ENCODE results near the gene SSNA1.
A peak's percentile ranks its signal among the peaks of the same experiment; 100 is the strongest.

Gene SSNA1

GRCh38 chr9:137219757-137220316 is 31.4 kb downstream of the SSNA1 start:
- H3K4me3 Mint-ChIP-seq: peak overlapping the region; percentile 35
- no peaks in the 10 kb centered on the region for H3K9me3 Mint-ChIP-seq
- peaks cover 5% of the 10 kb centered on the region for H3K4me1 Mint-ChIP-seq
- no peaks in the 10 kb centered on the region for H3K36me3 Mint-ChIP-seq
- ATAC-seq (ENCODE audit: low read depth): no peak
- H3K27ac Mint-ChIP-seq: no peak overlapping the region
- peaks cover 4% of the 10 kb centered on the region for H3K27me3 Mint-ChIP-seq
- DNase-seq (ENCODE audit: low spot score in 2 of 2): no peak

- H3K9me3 Mint-ChIP-seq: no peaks in the 10 kb centered on the region
- H3K4me1 Mint-ChIP-seq: peaks cover 5% of the 10 kb centered on the region
- H3K4me3 Mint-ChIP-seq: peak overlapping the region; percentile 68
- peaks cover 4% of the 10 kb centered on the region for H3K27me3 Mint-ChIP-seq
- ATAC-seq (ENCODE audit: low read depth) (no peak), DNase-seq (ENCODE audit: low spot score in 2 of 2) (no peak)
- H3K27ac Mint-ChIP-seq: no peak overlapping the region
- no peaks in the 10 kb centered on the region for H3K36me3 Mint-ChIP-seq
These were observed 32.0 kb downstream of the SSNA1 start for GRCh38 chr9:137220317-137221094.

GRCh38 chr9:137221095-137221505 is 32.6 kb downstream of the SSNA1 start:
- no peaks in the 10 kb centered on the region for H3K9me3 Mint-ChIP-seq
- H3K4me1 Mint-ChIP-seq: peaks cover 5% of the 10 kb centered on the region
- H3K36me3 Mint-ChIP-seq: no peaks in the 10 kb centered on the region
- no peak overlapping the region for H3K27ac Mint-ChIP-seq
- H3K27me3 Mint-ChIP-seq: peaks cover 4% of the 10 kb centered on the region
- no peak for DNase-seq (ENCODE audit: low spot score in 2 of 2)
- ATAC-seq (ENCODE audit: low read depth): no peak
- H3K4me3 Mint-ChIP-seq: peak overlapping the region; percentile 68

- H3K4me3 Mint-ChIP-seq: no peak overlapping the region
- ATAC-seq (ENCODE audit: low read depth) (no peak), DNase-seq (ENCODE audit: low spot score in 2 of 2) (no peak)
- H3K27me3 Mint-ChIP-seq: peaks cover 4% of the 10 kb centered on the region
- no peaks in the 10 kb centered on the region for H3K9me3 Mint-ChIP-seq
- no peak overlapping the region for H3K27ac Mint-ChIP-seq
- no peaks in the 10 kb centered on the region for H3K36me3 Mint-ChIP-seq
- peaks cover 5% of the 10 kb centered on the region for H3K4me1 Mint-ChIP-seq
These were observed 33.1 kb downstream of the SSNA1 start for GRCh38 chr9:137221506-137222111.

GRCh38 chr9:137222190-137223077 is 34.0 kb downstream of the SSNA1 start, which contains the start of gene RNF208:
TSS of gene RNF208 (minus strand) at chr9:137222240. CDS start at chr9:137221212, 1,028 bp downstream.
- Mint-ChIP-seq H3K36me3 (no peaks in the 10 kb centered on the region), H3K9me3 (no peaks in the 10 kb centered on the region), H3K27ac (peak within 1 kb of the TSS; percentile 75), H3K4me1 (peaks cover 5% of the 10 kb centered on the region), H3K27me3 (peaks cover 4% of the 10 kb centered on the region), H3K4me3 (peak within 1 kb of the TSS; percentile 89)
- no peak for DNase-seq (ENCODE audit: low spot score in 2 of 2)
- no peak for ATAC-seq (ENCODE audit: low read depth)

- ATAC-seq (ENCODE audit: low read depth) (peak; percentile 87), DNase-seq (ENCODE audit: low spot score in 2 of 2) (peak; percentile 95 to 96)
- Mint-ChIP-seq H3K4me3 (peak overlapping the region; percentile 89), H3K27me3 (peaks cover 6% of the 10 kb centered on the region), H3K27ac (peak overlapping the region; percentile 75), H3K9me3 (no peaks in the 10 kb centered on the region), H3K36me3 (peaks cover 2% of the 10 kb centered on the region), H3K4me1 (peaks cover 7% of the 10 kb centered on the region)
These were observed 34.8 kb downstream of the SSNA1 start for GRCh38 chr9:137223078-137223970.

GRCh38 chr9:137224830-137225694 is 36.6 kb downstream of the SSNA1 start, which contains the start of gene CYSRT1:
TSS of gene CYSRT1 (plus strand) at chr9:137225174. CDS start at chr9:137225622, 448 bp downstream.
- DNase-seq (ENCODE audit: low spot score in 2 of 2): no peak
- peaks cover 7% of the 10 kb centered on the region for H3K27me3 Mint-ChIP-seq
- H3K4me1 Mint-ChIP-seq: peaks cover 7% of the 10 kb centered on the region
- no peak within 1 kb of the TSS for H3K27ac Mint-ChIP-seq
- no peaks in the 10 kb centered on the region for H3K9me3 Mint-ChIP-seq
- ATAC-seq (ENCODE audit: low read depth): no peak
- peaks cover 2% of the 10 kb centered on the region for H3K36me3 Mint-ChIP-seq
- peak within 1 kb of the TSS; percentile 89 for H3K4me3 Mint-ChIP-seq

GRCh38 chr9:137225699-137226331 is 37.3 kb downstream of the SSNA1 start:
- H3K27me3 Mint-ChIP-seq: peaks cover 5% of the 10 kb centered on the region
- DNase-seq (ENCODE audit: low spot score in 2 of 2) (no peak), ATAC-seq (ENCODE audit: low read depth) (no peak)
- H3K4me3 Mint-ChIP-seq: no peak overlapping the region
- H3K4me1 Mint-ChIP-seq: peaks cover 7% of the 10 kb centered on the region
- H3K9me3 Mint-ChIP-seq: no peaks in the 10 kb centered on the region
- peaks cover 2% of the 10 kb centered on the region for H3K36me3 Mint-ChIP-seq
- H3K27ac Mint-ChIP-seq: no peak overlapping the region

GRCh38 chr9:137226338-137227053 is 38.0 kb downstream of the SSNA1 start:
- H3K27me3 Mint-ChIP-seq: peaks cover 4% of the 10 kb centered on the region
- no peak for DNase-seq (ENCODE audit: low spot score in 2 of 2)

GRCh38 chr9:137227054-137227852 is 38.8 kb downstream of the SSNA1 start, which contains the start of gene RNF224:
TSS of gene RNF224 (plus strand) at chr9:137227502. CDS start at chr9:137228336, 834 bp downstream.
- Mint-ChIP-seq H3K4me3 (no peak within 1 kb of the TSS), H3K27ac (peak within 1 kb of the TSS; percentile 1)

More at GRCh38 chr9:137226338-137227053, 38.0 kb downstream of the SSNA1 start:
- H3K4me1 Mint-ChIP-seq: peaks cover 7% of the 10 kb centered on the region
- H3K4me3 Mint-ChIP-seq: no peak overlapping the region
- peaks cover 2% of the 10 kb centered on the region for H3K36me3 Mint-ChIP-seq
- ATAC-seq (ENCODE audit: low read depth): no peak
- no peaks in the 10 kb centered on the region for H3K9me3 Mint-ChIP-seq
- H3K27ac Mint-ChIP-seq: no peak overlapping the region

More at GRCh38 chr9:137227054-137227852, 38.8 kb downstream of the SSNA1 start, which contains the start of gene RNF224:
- DNase-seq (ENCODE audit: low spot score in 2 of 2) (peak; percentile 78 to 84), ATAC-seq (ENCODE audit: low read depth) (peak; percentile 42)
- Mint-ChIP-seq H3K4me1 (peaks cover 7% of the 10 kb centered on the region), H3K27me3 (peaks cover 6% of the 10 kb centered on the region), H3K9me3 (no peaks in the 10 kb centered on the region), H3K36me3 (peaks cover 2% of the 10 kb centered on the region)

All from memory B cell (primary cell).